Measurements from ENCODE around the gene GABRA4. TPM values are rescaled to one million over a fixed set of nuclear protein-coding genes. Genes with fewer than 3 reads are reported as not detected.

The GABRA4 gene
- polyA plus RNA-seq, 3 donors = 0.04 to 0.14 (median 0.06) TPM

DNA sequence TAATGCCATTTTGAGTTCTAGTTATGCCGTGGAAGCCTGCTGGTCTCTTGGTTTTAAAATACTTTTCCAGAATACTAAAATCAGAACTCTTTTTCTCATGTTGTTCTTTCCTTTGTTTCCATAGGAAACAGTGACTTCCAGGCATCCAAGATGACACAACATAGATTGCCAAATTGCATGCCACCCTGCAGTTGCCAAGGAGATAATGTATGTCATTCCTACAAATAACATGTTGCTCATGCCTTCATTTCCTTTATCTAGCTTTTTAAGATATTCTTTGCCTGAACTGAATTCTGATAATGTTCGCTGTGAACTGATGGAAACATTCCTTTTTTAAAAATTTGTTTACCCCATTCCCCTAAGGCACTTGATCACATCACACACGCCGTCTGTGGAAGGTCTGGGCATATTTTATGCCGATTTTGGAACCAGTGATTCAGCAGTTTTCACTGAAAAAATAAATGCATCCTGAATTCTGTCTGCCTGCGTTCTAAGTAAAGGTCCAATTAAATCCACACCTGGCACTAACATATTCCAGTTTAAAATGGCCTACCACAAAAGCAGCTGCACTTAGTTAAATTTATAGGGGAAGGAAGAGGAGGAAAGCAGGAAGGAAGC, 46.4 kb downstream of the GABRA4 start:
- DNase-seq (ENCODE audit: extremely low read depth in 1 of 11, low read depth in 9 of 11, low spot score in 4 of 11) = no peak

DNA sequence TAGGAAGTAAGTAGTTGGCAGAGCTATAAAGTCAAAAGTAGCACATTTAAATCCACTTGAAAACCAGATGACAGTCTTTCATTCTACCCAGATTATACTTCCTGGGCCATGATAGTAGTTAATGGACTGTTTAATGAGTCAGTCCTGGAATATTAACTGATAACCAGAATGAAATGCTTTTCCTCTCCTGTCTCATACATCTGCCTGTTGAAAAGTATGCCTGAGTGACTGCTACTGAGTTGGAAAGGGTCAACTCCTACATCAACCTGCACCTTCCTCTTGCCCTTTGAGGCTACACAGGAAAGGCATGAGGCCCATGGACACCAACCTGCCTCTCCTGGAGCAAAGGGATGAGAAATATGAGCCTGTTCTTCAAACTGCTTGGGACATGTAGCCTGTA, 48.3 kb downstream of the GABRA4 start:
- DNase-seq (ENCODE audit: extremely low read depth in 1 of 11, low read depth in 9 of 11, low spot score in 4 of 11) = no peak

GRCh38 chr4:46944345-46944744, 49.0 kb downstream of the GABRA4 start:
- no peak for DNase-seq (ENCODE audit: extremely low read depth in 1 of 11, low read depth in 9 of 11, low spot score in 4 of 11)

DNA sequence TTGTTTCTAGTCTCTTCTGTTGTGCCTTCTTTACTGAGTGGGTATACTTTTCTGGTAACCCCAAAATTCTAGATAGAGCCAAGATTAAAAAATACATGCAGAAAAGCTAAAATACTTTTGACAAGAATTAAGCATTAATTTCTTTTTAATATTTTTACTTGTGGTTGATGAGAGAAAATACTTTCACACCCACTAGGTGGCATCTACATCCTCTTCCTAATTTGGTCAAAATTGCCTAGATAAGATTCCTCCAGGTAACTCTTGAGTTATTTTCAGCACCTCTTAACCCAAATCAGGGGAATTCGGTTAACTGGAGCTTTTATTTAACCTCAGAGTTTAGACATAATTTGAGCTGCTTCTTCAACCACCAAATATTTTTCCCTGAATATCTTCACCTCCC, 55.9 kb downstream of the GABRA4 start:
- DNase-seq (ENCODE audit: extremely low read depth in 1 of 11, low read depth in 9 of 11, low spot score in 4 of 11) = no peak

GRCh38 chr4:46934726-46935125, 58.7 kb downstream of the GABRA4 start:
- DNase-seq (ENCODE audit: extremely low read depth in 1 of 11, low read depth in 9 of 11, low spot score in 4 of 11) = no peak

GRCh38 chr4:46933686-46934085, 59.7 kb downstream of the GABRA4 start:
- DNase-seq (ENCODE audit: extremely low read depth in 1 of 11, low read depth in 9 of 11, low spot score in 4 of 11) = no peak

GRCh38 chr4:46931981-46932380, 61.4 kb downstream of the GABRA4 start:
- DNase-seq (ENCODE audit: extremely low read depth in 1 of 11, low read depth in 9 of 11, low spot score in 4 of 11) = peak in 8 of 11 donors; percentile 3 to 12 (median 6)

DNA sequence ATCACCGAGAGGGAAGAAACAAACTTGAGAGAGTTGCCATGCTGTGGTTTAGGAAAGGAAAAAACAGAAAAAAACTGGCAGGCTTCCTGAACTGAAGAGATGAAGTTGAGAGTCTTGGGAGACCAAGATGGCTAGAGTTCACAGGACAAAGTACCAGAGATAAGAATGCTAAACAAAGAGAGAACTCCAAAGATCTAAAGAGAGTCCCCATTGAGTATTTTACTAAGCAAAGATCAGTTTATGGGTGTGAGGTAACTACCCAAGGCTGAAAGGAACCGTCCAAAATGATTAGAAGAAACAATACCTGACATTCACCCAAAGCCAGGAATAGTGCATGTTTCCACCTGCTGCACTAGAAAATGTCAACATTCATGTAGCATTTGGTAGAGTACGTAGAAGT, 62.5 kb downstream of the GABRA4 start:
- no peak for DNase-seq (ENCODE audit: extremely low read depth in 1 of 11, low read depth in 9 of 11, low spot score in 4 of 11)

DNA sequence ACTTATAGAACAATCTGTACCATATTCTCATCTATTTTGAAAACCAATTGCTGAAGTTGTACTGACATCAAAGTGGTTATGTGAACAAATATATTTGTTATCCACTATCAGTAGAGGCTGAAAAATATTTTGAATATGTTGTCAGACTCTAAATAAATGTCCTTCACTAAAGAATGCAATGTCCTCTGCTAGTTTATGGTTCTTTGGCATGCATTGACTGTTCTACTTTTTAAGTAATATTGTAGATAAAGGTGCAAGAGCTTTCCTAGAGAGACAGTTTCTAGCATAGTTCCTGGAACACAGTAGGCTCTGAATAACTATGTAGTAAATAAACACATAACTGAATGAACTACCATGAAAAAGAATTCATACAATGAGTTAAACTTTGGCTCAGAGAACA, 66.2 kb downstream of the GABRA4 start:
- DNase-seq (ENCODE audit: extremely low read depth in 1 of 11, low read depth in 9 of 11, low spot score in 4 of 11) = no peak

DNA sequence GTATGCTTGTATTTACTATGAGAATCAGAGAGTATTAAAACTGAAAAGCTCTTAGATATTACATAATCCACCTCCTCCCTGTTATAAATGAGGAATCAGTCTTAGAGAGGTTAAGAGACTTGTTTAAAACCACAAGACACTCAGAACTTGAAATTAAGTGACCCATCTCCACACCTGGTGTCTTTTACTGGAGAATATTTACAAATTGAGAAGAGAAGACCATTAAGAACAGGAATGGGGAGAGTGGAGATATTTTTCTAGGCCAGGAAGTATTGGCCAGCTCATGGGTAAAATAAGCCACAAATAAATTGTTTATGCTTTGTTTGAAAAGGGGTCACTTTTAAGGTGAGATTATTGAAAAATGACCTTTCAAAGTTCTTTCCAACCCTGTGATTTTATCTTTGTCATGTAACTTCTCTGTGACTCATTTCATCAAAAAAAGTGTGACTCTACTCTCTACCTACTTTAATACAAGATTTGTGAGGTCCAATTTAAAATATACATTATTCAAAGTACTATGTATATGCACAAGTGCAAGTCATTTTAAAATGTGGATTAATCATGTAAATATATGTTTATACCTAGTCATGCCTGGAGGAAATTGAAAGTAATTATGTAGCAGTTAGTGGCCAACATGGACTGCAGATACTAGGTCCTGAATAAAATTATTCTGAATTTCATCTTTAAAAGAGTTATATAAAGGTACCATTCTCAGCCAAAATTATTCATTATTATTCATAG, 68.4 kb downstream of the GABRA4 start:
- no peak for DNase-seq (ENCODE audit: extremely low read depth in 1 of 11, low read depth in 9 of 11, low spot score in 4 of 11)

- DNase-seq (ENCODE audit: extremely low read depth in 1 of 11, low read depth in 9 of 11, low spot score in 4 of 11) = no peak
Measured at GRCh38 chr4:46922205-46922604, 71.2 kb downstream of the GABRA4 start.

GRCh38 chr4:46909078-46909477, 84.3 kb downstream of the GABRA4 start, which contains the start of gene COX7B2:
COX7B2 (minus strand) TSS chr4:46909245; CDS start chr4:46735192, 174,053 bp downstream.
- DNase-seq (ENCODE audit: extremely low read depth in 1 of 11, low read depth in 9 of 11, low spot score in 4 of 11) = no peak

GRCh38 chr4:46908148-46908547, 85.2 kb downstream of the GABRA4 start:
- no peak for DNase-seq (ENCODE audit: extremely low read depth in 1 of 11, low read depth in 9 of 11, low spot score in 4 of 11)

GRCh38 chr4:46900082-46900481, 93.3 kb downstream of the GABRA4 start:
- no peak for DNase-seq (ENCODE audit: extremely low read depth in 1 of 11, low read depth in 9 of 11, low spot score in 4 of 11)

DNA sequence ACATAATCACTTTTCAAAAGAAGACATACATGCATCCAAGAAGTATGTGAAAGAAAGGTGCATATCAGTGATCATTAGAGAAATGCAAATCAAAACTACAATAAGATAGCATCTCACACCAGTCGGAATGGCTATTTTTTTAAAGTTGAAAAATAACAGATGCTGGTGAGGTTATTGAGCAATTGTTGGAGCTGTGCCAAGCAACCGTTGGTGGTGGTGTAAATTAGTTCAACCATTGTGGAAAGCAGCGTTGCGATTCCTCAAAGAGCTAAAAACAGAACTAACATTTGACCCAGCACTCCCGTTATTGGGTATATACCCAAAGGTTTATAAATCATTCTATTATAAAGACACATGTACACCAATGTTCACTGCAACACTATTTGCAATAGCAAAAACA, 98.6 kb downstream of the GABRA4 start:
- DNase-seq (ENCODE audit: extremely low read depth in 1 of 11, low read depth in 9 of 11, low spot score in 4 of 11) = no peak

DNA sequence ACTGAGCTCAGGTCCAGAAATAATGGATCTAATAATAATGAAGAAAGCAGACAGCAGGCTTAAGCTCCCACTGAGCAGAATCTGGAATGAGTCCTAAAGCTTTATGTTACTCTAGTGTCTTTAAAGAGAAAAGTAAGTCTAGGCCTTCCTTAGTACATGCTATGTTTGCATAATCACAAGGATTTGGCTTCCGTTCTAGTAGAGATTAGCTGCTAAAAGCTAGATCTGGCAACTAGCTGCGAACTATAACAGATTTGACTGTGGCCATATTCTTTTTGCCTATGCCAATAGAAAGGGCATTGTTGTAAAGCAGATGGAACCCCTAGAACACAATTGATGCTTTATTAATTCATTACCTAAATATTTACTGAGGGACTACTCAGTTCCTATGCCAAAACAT, 103.3 kb downstream of the GABRA4 start:
- no peak for DNase-seq (ENCODE audit: extremely low read depth in 1 of 11, low read depth in 9 of 11, low spot score in 4 of 11)

DNA sequence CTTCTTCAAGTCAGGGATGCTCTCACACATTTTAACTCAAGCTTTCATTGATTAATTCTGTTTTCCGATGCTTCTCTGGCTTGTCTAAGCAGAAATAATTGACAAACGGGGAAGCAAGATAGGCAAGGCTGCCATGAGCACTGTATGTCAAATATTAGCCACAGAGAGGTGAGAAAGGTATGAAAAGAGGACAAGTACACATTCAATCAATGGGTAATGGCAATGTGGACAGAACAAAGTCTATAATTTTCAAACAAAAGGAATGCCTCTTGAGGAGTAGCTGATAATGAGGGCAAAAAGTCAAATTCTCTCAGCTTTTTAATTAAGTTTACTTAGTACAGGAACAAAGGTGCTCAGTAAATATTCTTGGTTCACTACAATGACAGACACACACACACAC, 104.0 kb downstream of the GABRA4 start:
- no peak for DNase-seq (ENCODE audit: extremely low read depth in 1 of 11, low read depth in 9 of 11, low spot score in 4 of 11)

GRCh38 chr4:46886711-46887110, 106.7 kb downstream of the GABRA4 start:
- DNase-seq (ENCODE audit: extremely low read depth in 1 of 11, low read depth in 9 of 11, low spot score in 4 of 11) = peak in 4 of 11 donors; percentile 0 to 8 (median 2)

- no peak for DNase-seq (ENCODE audit: extremely low read depth in 1 of 11, low read depth in 9 of 11, low spot score in 4 of 11)
Measured at GRCh38 chr4:46878641-46879040, 114.7 kb downstream of the GABRA4 start.

GRCh38 chr4:46874811-46875210, 118.6 kb downstream of the GABRA4 start:
- DNase-seq (ENCODE audit: extremely low read depth in 1 of 11, low read depth in 9 of 11, low spot score in 4 of 11) = no peak

- no peak for DNase-seq (ENCODE audit: extremely low read depth in 1 of 11, low read depth in 9 of 11, low spot score in 4 of 11)
Measured at GRCh38 chr4:46870411-46870810, 123.0 kb downstream of the GABRA4 start.

Measured in renal cortex interstitium (tissue), 11 donors.